ENCODE measurements around the gene RERE.

RERE gene

DNA sequence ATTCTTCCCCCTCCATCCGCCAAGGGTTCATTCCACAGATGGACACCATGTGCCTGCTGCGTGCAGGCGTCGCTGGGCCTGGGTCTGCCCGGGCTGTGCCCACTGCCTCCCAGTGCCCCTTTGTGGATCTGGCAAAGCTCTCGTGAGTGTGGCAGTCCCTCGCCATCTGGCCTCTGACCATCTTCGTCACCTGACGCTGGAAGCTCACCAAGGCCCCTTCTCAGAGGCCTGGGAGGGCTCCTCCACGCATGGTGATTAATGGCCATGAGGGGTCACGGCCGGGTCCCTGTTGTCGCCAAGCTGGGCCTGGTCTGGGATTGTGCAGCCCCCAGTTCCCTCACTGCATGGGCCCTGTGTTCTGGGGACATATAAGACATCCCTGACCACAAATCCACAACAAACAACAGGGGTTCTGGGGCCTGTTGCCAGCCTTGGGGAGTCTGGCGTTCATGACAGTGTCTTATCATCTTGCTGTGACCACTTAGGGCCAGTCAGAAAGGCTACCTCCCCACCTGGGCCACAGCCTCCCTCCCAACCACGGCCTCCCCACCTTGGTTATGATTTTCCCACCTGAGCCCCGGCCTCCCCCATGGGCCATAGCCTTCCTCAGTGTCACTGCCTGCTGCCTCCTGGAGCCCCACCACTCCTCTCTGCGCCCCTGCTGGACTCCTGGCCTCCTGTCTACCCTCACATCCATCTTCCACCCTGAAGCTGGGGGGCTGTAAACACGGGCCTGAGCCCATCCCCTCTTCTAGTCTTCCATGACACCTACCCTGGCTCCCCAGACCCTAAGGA lies 471.6 kb downstream of the RERE start:
- H3K4me2 ChIP-seq (ENCODE audit: low read depth, low read length, poor library complexity, severe bottlenecking) = no peak overlapping the region
- no peaks in the 10 kb centered on the region for H3K9me2 ChIP-seq (replicated peaks; ENCODE audit: insufficient read depth, low read length)
- no peak for TF ChIP-seq EZH2phosphoT487 (conservative IDR thresholded peaks at IDR 0.05; ENCODE audit: low read length)
- TF ChIP-seq, protein P1, sequence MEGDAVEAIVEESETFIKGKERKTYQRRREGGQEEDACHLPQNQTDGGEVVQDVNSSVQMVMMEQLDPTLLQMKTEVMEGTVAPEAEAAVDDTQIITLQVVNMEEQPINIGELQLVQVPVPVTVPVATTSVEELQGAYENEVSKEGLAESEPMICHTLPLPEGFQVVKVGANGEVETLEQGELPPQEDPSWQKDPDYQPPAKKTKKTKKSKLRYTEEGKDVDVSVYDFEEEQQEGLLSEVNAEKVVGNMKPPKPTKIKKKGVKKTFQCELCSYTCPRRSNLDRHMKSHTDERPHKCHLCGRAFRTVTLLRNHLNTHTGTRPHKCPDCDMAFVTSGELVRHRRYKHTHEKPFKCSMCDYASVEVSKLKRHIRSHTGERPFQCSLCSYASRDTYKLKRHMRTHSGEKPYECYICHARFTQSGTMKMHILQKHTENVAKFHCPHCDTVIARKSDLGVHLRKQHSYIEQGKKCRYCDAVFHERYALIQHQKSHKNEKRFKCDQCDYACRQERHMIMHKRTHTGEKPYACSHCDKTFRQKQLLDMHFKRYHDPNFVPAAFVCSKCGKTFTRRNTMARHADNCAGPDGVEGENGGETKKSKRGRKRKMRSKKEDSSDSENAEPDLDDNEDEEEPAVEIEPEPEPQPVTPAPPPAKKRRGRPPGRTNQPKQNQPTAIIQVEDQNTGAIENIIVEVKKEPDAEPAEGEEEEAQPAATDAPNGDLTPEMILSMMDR (IDR thresholded peaks at IDR 0.05; ENCODE audit: insufficient read depth, low read length, poor library complexity, severe bottlenecking) = no peak
- H2AFZ ChIP-seq (ENCODE audit: low read depth, low read length, severe bottlenecking) = no peak overlapping the region
- H3F3A ChIP-seq (ENCODE audit: insufficient read depth) = no peaks in the 10 kb centered on the region
- H3K9ac ChIP-seq (ENCODE audit: low read length) = no peak overlapping the region
- no peaks in the 10 kb centered on the region for H4K20me1 ChIP-seq (ENCODE audit: low read depth, low read length)
- H3K27me3 ChIP-seq (ENCODE audit: low read length) = no peaks in the 10 kb centered on the region
- no peaks in the 10 kb centered on the region for H3K9me3 ChIP-seq (ENCODE audit: insufficient read depth, low read length)
- H3K4me3 ChIP-seq (ENCODE audit: insufficient read depth, low read length, poor library complexity, severe bottlenecking) = no peak overlapping the region
- H3K27ac ChIP-seq (ENCODE audit: low read depth, low read length) = no peak overlapping the region
- no peaks in the 10 kb centered on the region for H3K79me2 ChIP-seq (ENCODE audit: insufficient read depth, low read length)
- H3K36me3 ChIP-seq (ENCODE audit: low read length) = no peaks in the 10 kb centered on the region

DNA sequence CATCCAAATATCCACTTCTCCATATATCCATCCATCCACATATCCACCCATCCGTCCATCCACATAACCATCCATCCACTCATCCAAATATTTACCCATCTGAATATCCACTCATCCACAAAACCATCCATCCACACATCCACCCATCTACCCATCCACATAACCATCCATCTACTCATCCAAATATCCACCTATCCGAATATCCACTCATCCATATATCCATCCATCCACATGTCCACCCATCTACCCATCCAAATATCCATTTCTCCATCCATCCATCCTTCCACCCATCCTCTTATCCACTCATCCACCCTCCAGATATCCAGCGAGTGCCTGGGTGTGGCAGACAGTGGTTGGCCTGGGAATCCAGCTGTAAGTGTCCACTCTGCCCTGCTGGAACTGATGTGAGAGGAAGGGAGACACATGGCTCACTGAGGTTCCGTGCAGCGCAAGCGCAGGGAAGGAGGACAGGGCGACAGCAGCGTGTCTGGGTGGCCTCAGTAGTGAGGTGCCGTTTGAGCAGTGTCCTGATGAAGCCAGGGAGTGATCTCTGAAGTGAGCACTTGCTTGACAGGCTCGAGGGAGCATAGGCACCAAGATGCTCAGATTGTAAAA lies 472.4 kb downstream of the RERE start:
- no peaks in the 10 kb centered on the region for H3K9me3 ChIP-seq (ENCODE audit: insufficient read depth, low read length)
- no peaks in the 10 kb centered on the region for H3K79me2 ChIP-seq (ENCODE audit: insufficient read depth, low read length)
- H3K4me2 ChIP-seq (ENCODE audit: low read depth, low read length, poor library complexity, severe bottlenecking) = no peak overlapping the region
- no peak overlapping the region for H3K27ac ChIP-seq (ENCODE audit: low read depth, low read length)
- no peak overlapping the region for H3K4me3 ChIP-seq (ENCODE audit: insufficient read depth, low read length, poor library complexity, severe bottlenecking)
- H3K27me3 ChIP-seq (ENCODE audit: low read length) = no peaks in the 10 kb centered on the region
- no peaks in the 10 kb centered on the region for H3K9me2 ChIP-seq (replicated peaks; ENCODE audit: insufficient read depth, low read length)
- H2AFZ ChIP-seq (ENCODE audit: low read depth, low read length, severe bottlenecking) = no peak overlapping the region
- TF ChIP-seq, protein P1 (IDR thresholded peaks at IDR 0.05; ENCODE audit: insufficient read depth, low read length, poor library complexity, severe bottlenecking) = no peak
- no peak for TF ChIP-seq EZH2phosphoT487 (conservative IDR thresholded peaks at IDR 0.05; ENCODE audit: low read length)
- H3F3A ChIP-seq (ENCODE audit: insufficient read depth) = no peaks in the 10 kb centered on the region
- no peak overlapping the region for H3K9ac ChIP-seq (ENCODE audit: low read length)
- H3K36me3 ChIP-seq (ENCODE audit: low read length) = no peaks in the 10 kb centered on the region
- no peaks in the 10 kb centered on the region for H4K20me1 ChIP-seq (ENCODE audit: low read depth, low read length)

DNA sequence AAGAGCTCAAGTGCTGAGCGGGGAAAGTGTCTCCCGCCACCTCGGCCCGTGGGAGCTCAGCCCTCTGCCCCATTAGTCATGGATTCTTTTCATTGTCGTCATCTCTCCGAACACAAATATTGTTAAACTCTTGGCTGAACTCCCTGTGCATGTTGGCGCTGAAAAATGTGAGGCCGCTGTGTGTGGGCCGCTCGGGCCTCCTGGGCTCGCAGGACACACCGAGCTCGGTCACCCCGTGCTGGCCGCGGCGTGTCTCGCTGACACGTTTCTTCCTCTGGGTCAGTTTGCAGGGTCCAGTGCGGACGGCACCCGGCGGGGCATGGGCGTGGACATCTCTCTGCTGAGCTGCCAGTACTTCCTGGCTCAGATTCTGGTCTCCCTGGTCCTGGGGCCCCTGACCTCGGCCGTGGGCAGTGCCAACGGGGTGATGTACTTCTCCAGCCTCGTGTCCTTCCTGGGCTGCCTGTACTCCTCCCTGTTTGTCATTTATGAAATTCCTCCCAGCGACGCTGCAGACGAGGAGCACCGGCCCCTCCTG lies 473.9 kb downstream of the RERE start:
- Histone ChIP-seq H4K20me1 (ENCODE audit: low read depth, low read length) (no peaks in the 10 kb centered on the region), H3K9me2 (replicated peaks; ENCODE audit: insufficient read depth, low read length) (no peaks in the 10 kb centered on the region), H3K4me3 (ENCODE audit: insufficient read depth, low read length, poor library complexity, severe bottlenecking) (no peak overlapping the region), H3K9ac (ENCODE audit: low read length) (no peak overlapping the region), H3K79me2 (ENCODE audit: insufficient read depth, low read length) (no peaks in the 10 kb centered on the region), H3F3A (ENCODE audit: insufficient read depth) (no peaks in the 10 kb centered on the region), H3K4me2 (ENCODE audit: low read depth, low read length, poor library complexity, severe bottlenecking) (no peak overlapping the region), H3K36me3 (ENCODE audit: low read length) (no peaks in the 10 kb centered on the region), H2AFZ (ENCODE audit: low read depth, low read length, severe bottlenecking) (no peak overlapping the region), H3K27me3 (ENCODE audit: low read length) (no peaks in the 10 kb centered on the region), H3K27ac (ENCODE audit: low read depth, low read length) (no peak overlapping the region), H3K9me3 (ENCODE audit: insufficient read depth, low read length) (no peaks in the 10 kb centered on the region)
- TF ChIP-seq EZH2phosphoT487 (conservative IDR thresholded peaks at IDR 0.05; ENCODE audit: low read length) = no peak
- TF ChIP-seq, protein P1 (IDR thresholded peaks at IDR 0.05; ENCODE audit: insufficient read depth, low read length, poor library complexity, severe bottlenecking) = no peak

All from SU-DHL-6 (cell line).